ENCODE measurements around the gene PARVB. TPM values are rescaled to one million over a fixed set of nuclear protein-coding genes. Genes with fewer than 3 reads are reported as not detected.

Gene PARVB
- total and polyA plus RNA-seq, 2 donors (not counting 3 experiments of a cell fraction or from before 2014, with no cell fraction given): 155 to 162 TPM

DNA sequence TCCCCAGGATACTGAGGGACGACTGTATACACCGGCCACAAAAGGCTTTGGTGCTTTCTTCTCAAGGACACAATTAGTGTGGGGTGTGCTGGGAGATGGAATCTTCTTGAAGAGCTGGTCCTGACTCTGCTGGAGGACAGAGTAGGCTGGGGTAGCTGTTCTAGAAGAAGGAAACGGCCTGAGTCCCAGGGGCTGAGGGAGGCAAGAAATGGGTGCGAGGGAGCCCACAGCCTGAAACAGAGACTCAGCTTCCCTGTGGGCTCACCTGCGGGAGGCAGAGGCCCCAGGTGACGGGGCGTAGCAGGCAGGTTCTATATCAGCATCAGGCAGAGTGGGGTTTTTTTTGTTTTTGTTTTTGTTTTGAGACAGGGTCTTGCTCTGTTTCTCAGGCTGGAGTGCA is 193.2 kb downstream of the PARVB start:
- dilution Hi-C loops (cut with MboI; ENCODE audit: extremely low pct_ligation_motif_present, low sequenced_read_pairs): no loop called here

DNA sequence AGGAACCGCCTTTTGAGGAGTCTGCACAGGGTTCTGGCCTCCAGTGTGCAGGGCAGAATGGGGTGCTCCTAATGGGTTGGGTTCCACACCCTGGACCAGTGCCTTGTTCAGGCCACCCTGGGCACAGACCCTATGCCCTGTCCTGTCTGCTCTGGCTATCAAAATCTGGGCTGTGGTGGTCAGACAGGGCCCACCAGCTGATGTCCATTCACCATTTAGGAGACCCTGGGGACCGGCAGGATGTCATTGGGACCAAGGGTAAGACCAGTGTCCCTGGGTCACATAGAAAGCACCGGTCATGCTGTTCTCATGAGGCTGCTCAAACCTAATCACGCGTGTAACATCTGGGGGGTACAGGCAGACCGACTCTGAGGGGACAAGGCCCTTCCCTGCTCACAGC is 194.0 kb downstream of the PARVB start:
- FAIRE-seq (no peak), DNase-seq (ENCODE audit: low read depth, low spot score) (no peak)
- POLR2A ChIA-PET: no interaction called here
- intact Hi-C loops (cut with micrococcal nuclease): no loop called here
- BruUV-seq (replicated peaks): no TSS peak
- Histone ChIP-seq H3K9me3 (replicated peaks; ENCODE audit: control insufficient read depth, insufficient read depth, low read length) (no peaks in the 10 kb centered on the region), H3K4me3 (replicated peaks in 1 of 3; ENCODE audit: insufficient read depth in 1 of 3, low read depth in 1 of 3, low read length in 3 of 3) (no peak overlapping the region), H3K9ac (replicated peaks; ENCODE audit: extremely low read depth, insufficient read depth, low read length) (no peak overlapping the region), H3K9me1 (replicated peaks; ENCODE audit: control insufficient read depth, extremely low read depth, insufficient read depth, low read length) (no peaks in the 10 kb centered on the region), H3K27me3 (ENCODE audit: control insufficient read depth in 2 of 2, insufficient read depth in 2 of 2, low read length in 2 of 2) (no peaks in the 10 kb centered on the region), H3K4me1 (ENCODE audit: control insufficient read depth, extremely low read depth, insufficient read depth, low read length) (no peaks in the 10 kb centered on the region), H2AFZ (ENCODE audit: low read depth, low read length) (no peak overlapping the region), H3K4me2 (ENCODE audit: insufficient read depth, low read length) (no peak overlapping the region), H3K27ac (ENCODE audit: insufficient read depth, low read depth, low read length) (no peak overlapping the region), H3K36me3 (ENCODE audit: control insufficient read depth in 2 of 2, extremely low read depth in 1 of 2, insufficient read depth in 2 of 2, low read length in 2 of 2) (no peaks in the 10 kb centered on the region), H4K20me1 (replicated peaks; ENCODE audit: control insufficient read depth, extremely low read depth, insufficient read depth, low read length) (no peaks in the 10 kb centered on the region), H3K79me2 (ENCODE audit: control insufficient read depth, insufficient read depth, low read length) (no peaks in the 10 kb centered on the region)
- TF ChIP-seq, protein P1, sequence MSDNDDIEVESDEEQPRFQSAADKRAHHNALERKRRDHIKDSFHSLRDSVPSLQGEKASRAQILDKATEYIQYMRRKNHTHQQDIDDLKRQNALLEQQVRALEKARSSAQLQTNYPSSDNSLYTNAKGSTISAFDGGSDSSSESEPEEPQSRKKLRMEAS (IDR thresholded peaks at IDR 0.05; ENCODE audit: insufficient read depth, insufficient read length): no peak
- TF ChIP-seq MYC (IDR thresholded peaks at IDR 0.05; ENCODE audit: low read depth, low read length): no peak
- no peak for TF ChIP-seq POLR2AphosphoS5 (IDR thresholded peaks at IDR 0.05; ENCODE audit: insufficient read depth, low read depth, low read length)
- no peak for TF ChIP-seq FOS (IDR thresholded peaks at IDR 0.05; ENCODE audit: borderline replicate concordance, insufficient read depth, low read length)
- no peak for TF ChIP-seq JUN (IDR thresholded peaks at IDR 0.05; ENCODE audit: borderline replicate concordance, insufficient read depth, insufficient read length, low read depth)
- CTCF ChIA-PET: no interaction called here
- dilution Hi-C loops (cut with MboI; ENCODE audit: extremely low pct_ligation_motif_present, low sequenced_read_pairs): no loop called here

More for the DNA sequence above, 193.2 kb downstream of the PARVB start:
- H3K27me3 ChIP-seq (ENCODE audit: control insufficient read depth in 2 of 2, insufficient read depth in 2 of 2, low read length in 2 of 2): no peaks in the 10 kb centered on the region
- no peaks in the 10 kb centered on the region for H3K4me1 ChIP-seq (ENCODE audit: control insufficient read depth, extremely low read depth, insufficient read depth, low read length)
- no peaks in the 10 kb centered on the region for H3K9me3 ChIP-seq (replicated peaks; ENCODE audit: control insufficient read depth, insufficient read depth, low read length)
- no peak for DNase-seq (ENCODE audit: low read depth, low spot score)
- H3K79me2 ChIP-seq (ENCODE audit: control insufficient read depth, insufficient read depth, low read length): no peaks in the 10 kb centered on the region
- H3K4me2 ChIP-seq (ENCODE audit: insufficient read depth, low read length): no peak overlapping the region
- no peaks in the 10 kb centered on the region for H3K36me3 ChIP-seq (ENCODE audit: control insufficient read depth in 2 of 2, extremely low read depth in 1 of 2, insufficient read depth in 2 of 2, low read length in 2 of 2)
- no peak overlapping the region for H3K27ac ChIP-seq (ENCODE audit: insufficient read depth, low read depth, low read length)
- no peak for FAIRE-seq
- POLR2A ChIA-PET: interaction anchor here (0.5 kb wide), 1 partner anchor 42 kb away, joined by 10 read pairs; no protein-coding TSS in a partner anchor
- H2AFZ ChIP-seq (ENCODE audit: low read depth, low read length): no peak overlapping the region
- no peaks in the 10 kb centered on the region for H4K20me1 ChIP-seq (replicated peaks; ENCODE audit: control insufficient read depth, extremely low read depth, insufficient read depth, low read length)
- H3K9me1 ChIP-seq (replicated peaks; ENCODE audit: control insufficient read depth, extremely low read depth, insufficient read depth, low read length): no peaks in the 10 kb centered on the region
- TF ChIP-seq JUN (IDR thresholded peaks at IDR 0.05; ENCODE audit: borderline replicate concordance, insufficient read depth, insufficient read length, low read depth): no peak
- CTCF ChIA-PET: no interaction called here
- no TSS peak for BruUV-seq (replicated peaks)
- H3K4me3 ChIP-seq (replicated peaks in 1 of 3; ENCODE audit: insufficient read depth in 1 of 3, low read depth in 1 of 3, low read length in 3 of 3): no peak overlapping the region
- intact Hi-C loops (cut with micrococcal nuclease): no loop called here
- no peak overlapping the region for H3K9ac ChIP-seq (replicated peaks; ENCODE audit: extremely low read depth, insufficient read depth, low read length)

Measured in endothelial cell of umbilical vein (primary cell).